Activated CD4-positive, alpha-beta T cell treated with anti-CD3 and anti-CD28 coated beads, Interleukin-10, Interleukin-2, amounts not matched to agents 100 ng/mL and 50 ng/mL, durations not matched to agents 16 hours and 8 hours (primary cell): ENCODE results near the gene LRRC66.

Experiments used
- DNase-seq: peaks from one replicate; pipeline ENCODE4 v3.0.0-alpha.2; 2020

LRRC66 gene

DNA sequence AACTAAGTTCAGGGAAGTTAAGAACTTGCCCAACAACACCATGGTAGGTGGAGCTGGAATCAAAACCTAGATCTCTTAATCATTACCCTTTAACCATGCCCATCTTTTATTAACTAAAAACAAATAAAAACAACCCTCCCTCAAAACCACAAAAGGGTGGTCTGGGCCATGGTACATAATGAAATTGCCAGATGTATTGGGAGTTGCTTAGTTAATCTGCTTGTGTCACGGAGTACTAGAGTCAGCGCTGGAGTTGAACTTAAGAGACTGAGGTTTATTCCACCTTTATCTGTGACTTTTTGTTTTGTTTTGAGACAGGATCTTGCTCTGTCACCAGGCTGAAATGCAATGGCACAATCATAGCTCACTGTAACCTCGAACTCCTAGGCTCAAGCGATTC lies 13.3 kb downstream of the LRRC66 start:
- no peak for DNase-seq

DNA sequence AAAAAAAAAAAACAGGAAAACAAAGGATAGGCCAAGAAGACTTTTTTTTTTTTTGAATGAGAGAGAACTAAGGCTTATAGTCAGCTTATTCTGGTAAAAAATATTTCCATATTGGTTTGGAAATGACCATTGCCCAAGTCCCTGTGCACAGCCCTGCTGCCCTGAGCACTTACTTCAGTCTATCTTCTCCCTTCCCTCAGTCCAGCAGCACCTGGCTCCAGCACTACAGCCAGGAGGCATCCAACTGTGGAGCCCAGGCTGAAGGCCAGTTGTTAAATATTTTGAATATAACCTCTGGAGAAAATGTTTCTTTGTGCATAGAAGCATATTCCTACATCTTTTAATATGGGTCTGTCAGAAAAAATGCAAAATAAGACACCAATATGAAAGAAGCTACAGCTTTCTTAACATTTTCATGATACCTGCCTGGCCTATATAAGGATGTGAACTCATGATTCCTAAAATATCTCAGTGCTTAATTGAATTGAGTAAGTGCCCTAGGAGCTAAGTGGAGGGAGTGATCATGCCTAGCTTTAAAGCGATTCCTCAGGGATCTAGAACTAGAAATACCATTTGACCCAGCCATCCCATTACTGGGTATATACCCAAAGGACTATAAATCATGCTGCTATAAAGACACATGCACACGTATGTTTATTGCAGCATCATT lies 14.4 kb downstream of the LRRC66 start:
- no peak for DNase-seq

- DNase-seq = no peak
Observed at GRCh38 chr4:52004414-52004813, 15.7 kb downstream of the LRRC66 start.

DNA sequence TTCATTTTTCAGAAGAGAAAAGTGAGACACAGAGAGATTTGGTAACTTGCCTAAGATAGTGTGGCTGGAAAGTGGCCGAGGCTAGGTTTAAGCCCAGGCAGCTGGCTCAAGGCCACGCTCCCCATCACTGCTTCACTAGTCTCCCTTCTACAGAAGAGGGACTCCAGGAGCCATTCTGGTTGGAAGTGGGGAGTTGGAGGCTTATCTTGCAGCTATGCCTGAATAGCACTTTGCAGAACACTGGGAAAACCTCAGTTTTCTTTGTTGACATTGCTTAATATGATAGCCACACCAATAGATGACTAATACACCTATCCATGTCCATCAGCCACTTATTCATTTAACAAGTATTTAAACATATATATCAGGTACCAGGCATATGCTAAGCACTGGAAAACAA lies 18.5 kb downstream of the LRRC66 start:
- no peak for DNase-seq

- DNase-seq = no peak
Observed at GRCh38 chr4:51999250-51999649, 20.9 kb downstream of the LRRC66 start.

DNA sequence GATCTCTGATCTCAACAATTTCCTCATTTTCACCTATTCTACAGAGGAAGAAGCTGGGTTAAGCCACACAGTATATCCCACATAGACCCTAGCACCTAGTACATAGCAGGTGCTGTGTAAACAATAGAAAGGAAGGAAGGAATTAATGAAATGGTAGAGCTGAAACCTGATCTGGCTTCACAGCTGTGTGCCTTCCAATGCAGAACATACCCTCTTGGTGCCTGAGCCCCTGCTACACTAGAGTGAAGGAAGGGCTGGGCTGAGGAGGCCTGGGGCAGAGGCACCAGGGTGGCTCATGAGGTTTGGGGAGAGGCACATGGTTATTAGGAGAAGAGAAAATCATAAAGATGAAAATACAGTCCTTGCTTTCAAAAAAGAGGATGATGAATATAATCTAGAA lies 21.3 kb downstream of the LRRC66 start:
- no peak for DNase-seq

GRCh38 chr4:51997647-51998046 lies 22.5 kb downstream of the LRRC66 start:
- DNase-seq = no peak

GRCh38 chr4:51995647-51996220 lies 24.4 kb downstream of the LRRC66 start:
- DNase-seq = no peak

- no peak for DNase-seq
Observed at GRCh38 chr4:51965862-51966261, 54.3 kb downstream of the LRRC66 start.

- no peak for DNase-seq
Observed at GRCh38 chr4:51963841-51964517, 56.2 kb downstream of the LRRC66 start.

DNA sequence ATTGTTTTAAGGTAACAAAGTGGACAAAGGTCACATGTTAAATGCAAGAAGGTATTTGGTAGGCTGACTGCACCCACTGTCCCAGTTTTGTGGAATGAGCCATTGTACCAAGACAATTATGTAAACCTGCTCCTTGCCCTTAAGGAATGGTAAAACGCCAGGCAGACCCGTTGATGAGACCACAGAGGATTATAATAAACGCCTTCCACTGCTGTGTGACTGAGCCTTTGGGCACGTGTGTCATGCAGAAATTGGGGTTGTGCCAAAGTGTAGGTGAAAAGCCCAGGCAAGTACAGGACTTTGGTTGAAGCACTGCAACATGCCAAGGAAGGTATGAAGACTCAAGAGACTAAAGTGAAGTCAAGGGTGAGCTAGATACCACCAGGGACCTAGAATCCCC lies 59.7 kb downstream of the LRRC66 start:
- DNase-seq = no peak

- no peak for DNase-seq
Observed at GRCh38 chr4:51958199-51958968, 61.8 kb downstream of the LRRC66 start.
